NCI-H187 treated with DMSO at 0.1 percent for 48 hours (cell line): Measurements from ENCODE around the gene SARDH.
"Not testable (repeated sequence)": the region's sequence is repeated elsewhere in the genome, so short reads cannot be mapped to it uniquely, and the experiment has no call there.

Experiments
- DNase-seq: peaks from one replicate; lab custom pipeline; 2025; lab: John Stamatoyannopoulos, UW

The SARDH gene

GRCh38 chr9:133685653-133686609 lies 52.2 kb downstream of the SARDH start:
- DNase-seq = no peak

- DNase-seq = no peak
Observed at GRCh38 chr9:133684936-133685361, 53.2 kb downstream of the SARDH start.

GRCh38 chr9:133684121-133684935 lies 53.8 kb downstream of the SARDH start:
- no peak for DNase-seq

- no peak for DNase-seq
Observed at GRCh38 chr9:133683586-133684120, 54.5 kb downstream of the SARDH start.

GRCh38 chr9:133682818-133683585 lies 55.1 kb downstream of the SARDH start:
- DNase-seq = no peak

GRCh38 chr9:133681658-133682306 lies 56.4 kb downstream of the SARDH start:
- DNase-seq = no peak

- no peak for DNase-seq
Observed at GRCh38 chr9:133680976-133681657, 57.0 kb downstream of the SARDH start.

GRCh38 chr9:133680250-133680975 lies 57.7 kb downstream of the SARDH start:
- DNase-seq = no peak

- no peak for DNase-seq
Observed at GRCh38 chr9:133679466-133680061, 58.6 kb downstream of the SARDH start.

- DNase-seq = no peak
Observed at GRCh38 chr9:133679056-133679455, 59.1 kb downstream of the SARDH start.

- DNase-seq = no peak
Observed at GRCh38 chr9:133677126-133678010, 60.8 kb downstream of the SARDH start.

GRCh38 chr9:133676450-133676849 lies 61.7 kb downstream of the SARDH start:
- DNase-seq = no peak

GRCh38 chr9:133675796-133676195 lies 62.4 kb downstream of the SARDH start:
- DNase-seq = not testable (repeated sequence)

GRCh38 chr9:133674091-133674490 lies 64.1 kb downstream of the SARDH start:
- no peak for DNase-seq

GRCh38 chr9:133673258-133673655 lies 64.9 kb downstream of the SARDH start:
- DNase-seq = no peak

GRCh38 chr9:133672503-133673257 lies 65.5 kb downstream of the SARDH start:
- DNase-seq = no peak

- DNase-seq = no peak
Observed at GRCh38 chr9:133671371-133671770, 66.8 kb downstream of the SARDH start.

GRCh38 chr9:133670466-133670865 lies 67.7 kb downstream of the SARDH start:
- DNase-seq = no peak
